Effector memory CD4-positive, alpha-beta T cell (primary cell): ENCODE results near the gene BBS9.
"Not testable (repeated sequence)": the region's sequence is repeated elsewhere in the genome, so short reads cannot be mapped to it uniquely, and the experiment has no call there.

Source experiments
- DNase-seq, 3 donors: peaks; one replicate each; pipeline ENCODE4 v3.0.0-alpha.2; 2020
- H3K27ac ChIP-seq: 2 replicates; pipeline ENCODE4 v1.7.0; 2013; ENCODE audit warnings: mild to moderate bottlenecking, low read length, moderate library complexity; ENCODE audit not compliant: insufficient read depth, poor library complexity, severe bottlenecking
- H3K27me3 ChIP-seq: replicated peaks from 2 replicates; pipeline ENCODE4 v1.7.0; 2013; ENCODE audit warnings: mild to moderate bottlenecking, low read length; ENCODE audit not compliant: insufficient read depth, control insufficient read depth, poor library complexity, severe bottlenecking
- H3K36me3 ChIP-seq: 2 replicates; pipeline ENCODE4 v1.7.0; 2013; ENCODE audit warnings: mild to moderate bottlenecking, low read length, moderate library complexity; ENCODE audit not compliant: control insufficient read depth, insufficient read depth
- H3K4me1 ChIP-seq: 2 replicates; pipeline ENCODE4 v1.7.0; 2013; ENCODE audit warnings: low read length, mild to moderate bottlenecking; ENCODE audit not compliant: control insufficient read depth, insufficient read depth, poor library complexity, severe bottlenecking
- H3K4me3 ChIP-seq: 2 replicates; pipeline ENCODE4 v1.7.0; 2013; ENCODE audit warnings: low read length, low read depth, mild to moderate bottlenecking; ENCODE audit not compliant: insufficient read depth, poor library complexity, severe bottlenecking
- H3K9me3 ChIP-seq: 2 replicates; pipeline ENCODE4 v1.7.0; 2013; ENCODE audit warnings: mild to moderate bottlenecking, low read length, moderate library complexity; ENCODE audit not compliant: control insufficient read depth

Gene BBS9

DNA sequence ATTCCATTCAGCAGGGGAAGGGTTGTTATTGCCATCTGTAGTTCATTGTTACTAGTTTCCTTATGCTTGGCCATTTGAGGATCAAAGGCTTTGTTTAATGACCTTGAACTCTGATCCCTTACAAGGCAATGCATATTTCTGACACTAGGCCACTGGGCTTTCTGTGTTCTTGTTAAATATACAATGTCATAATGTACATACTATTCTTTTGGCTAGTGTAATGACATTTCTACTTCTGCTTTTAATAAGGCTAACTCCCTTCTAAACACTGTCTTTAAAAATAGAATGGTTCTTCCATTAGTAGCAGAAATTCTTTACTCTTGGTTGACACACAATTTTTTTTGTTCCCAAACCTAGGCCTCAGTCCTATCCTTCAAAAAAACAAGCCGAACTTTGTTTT, 86.6 kb downstream of the BBS9 start:
- no peaks in the 10 kb centered on the region for H3K27me3 ChIP-seq
- H3K4me3 ChIP-seq, result no peak overlapping the region
- H3K36me3 ChIP-seq, result peaks cover 11% of the 10 kb centered on the region
- H3K9me3 ChIP-seq, result no peaks in the 10 kb centered on the region
- H3K27ac ChIP-seq, result no peak overlapping the region
- DNase-seq, result no peak
- no peaks in the 10 kb centered on the region for H3K4me1 ChIP-seq

DNA sequence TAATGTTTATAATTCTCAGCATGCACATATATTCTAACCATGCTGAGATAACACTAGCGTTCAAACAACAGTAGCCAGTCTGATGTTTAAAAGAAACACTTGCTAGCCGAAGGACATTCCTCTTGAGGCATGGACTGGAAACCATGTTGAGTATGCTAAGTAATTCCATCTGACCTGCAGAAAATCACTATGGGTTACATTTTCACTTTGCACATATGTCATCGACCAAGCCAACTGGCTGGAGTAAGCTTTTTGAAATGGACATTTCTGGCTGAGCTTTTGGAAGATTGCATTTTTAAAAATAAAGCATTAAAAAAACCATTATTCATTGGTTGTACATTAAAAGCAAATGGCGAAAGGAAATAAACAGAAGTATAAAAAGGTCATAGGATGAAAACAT, 88.2 kb downstream of the BBS9 start:
- Histone ChIP-seq H3K27ac (no peak overlapping the region), H3K9me3 (no peaks in the 10 kb centered on the region), H3K4me3 (no peak overlapping the region), H3K36me3 (peaks cover 4% of the 10 kb centered on the region), H3K27me3 (no peaks in the 10 kb centered on the region), H3K4me1 (no peaks in the 10 kb centered on the region)
- no peak for DNase-seq

DNA sequence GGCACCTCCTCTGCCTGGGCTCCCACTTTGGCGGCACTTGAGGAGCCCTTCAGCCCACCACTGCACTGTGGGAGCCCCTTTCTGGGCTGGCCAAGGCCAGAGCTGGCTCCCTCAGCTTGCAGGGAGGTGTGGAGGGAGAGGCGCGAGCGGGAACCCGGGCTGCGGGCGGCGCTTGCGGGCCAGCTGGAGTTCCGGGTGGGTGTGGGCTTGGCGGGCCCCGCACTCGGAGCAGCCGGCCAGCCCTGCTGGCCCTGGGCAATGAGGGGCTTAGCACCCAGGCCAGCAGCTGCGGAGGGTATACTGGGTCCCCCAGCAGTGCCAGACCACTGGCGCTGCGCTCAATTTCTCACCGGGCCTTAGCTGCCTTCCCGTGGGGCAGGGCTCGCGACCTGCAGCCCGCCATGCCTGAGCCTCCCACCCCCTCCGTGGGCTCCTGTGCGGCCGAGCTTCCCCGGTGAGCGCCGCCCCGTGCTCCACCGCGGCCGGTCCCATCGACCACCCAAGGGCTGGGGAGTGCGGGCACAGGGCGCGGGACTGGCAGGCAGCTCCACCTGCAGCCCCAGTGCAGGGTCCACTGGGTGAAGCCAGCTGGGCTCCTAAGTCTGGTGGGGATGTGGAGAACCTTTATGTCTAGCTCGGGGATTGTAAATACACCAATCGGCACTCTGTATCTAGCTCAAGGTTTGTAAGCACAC, 89.6 kb downstream of the BBS9 start:
- not testable (repeated sequence) for H3K27me3 ChIP-seq, H3K4me1 ChIP-seq, H3K9me3 ChIP-seq, H3K36me3 ChIP-seq, H3K4me3 ChIP-seq, DNase-seq, H3K27ac ChIP-seq

DNA sequence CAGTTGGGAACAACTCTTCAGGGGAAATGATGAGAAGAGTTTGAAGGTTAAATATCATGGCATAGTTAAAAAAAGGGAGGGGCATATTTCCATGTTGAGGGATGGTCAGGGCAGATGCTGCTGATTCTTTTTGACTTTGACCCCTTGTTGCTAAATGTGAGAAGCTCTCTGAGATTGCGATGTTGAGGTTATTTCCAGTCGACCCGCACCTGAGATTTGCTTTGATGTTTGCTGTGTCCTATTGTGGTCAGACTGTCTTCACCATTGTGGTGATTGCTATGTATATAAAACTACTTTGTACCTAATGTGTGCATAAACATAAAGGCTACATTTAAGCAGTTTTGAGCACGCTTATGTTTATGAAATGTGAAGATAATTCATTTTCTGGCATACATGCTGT, 90.9 kb downstream of the BBS9 start:
- Histone ChIP-seq H3K4me1 (no peaks in the 10 kb centered on the region), H3K4me3 (no peak overlapping the region), H3K9me3 (no peaks in the 10 kb centered on the region), H3K27ac (no peak overlapping the region), H3K36me3 (no peaks in the 10 kb centered on the region), H3K27me3 (no peaks in the 10 kb centered on the region)
- DNase-seq, result no peak

DNA sequence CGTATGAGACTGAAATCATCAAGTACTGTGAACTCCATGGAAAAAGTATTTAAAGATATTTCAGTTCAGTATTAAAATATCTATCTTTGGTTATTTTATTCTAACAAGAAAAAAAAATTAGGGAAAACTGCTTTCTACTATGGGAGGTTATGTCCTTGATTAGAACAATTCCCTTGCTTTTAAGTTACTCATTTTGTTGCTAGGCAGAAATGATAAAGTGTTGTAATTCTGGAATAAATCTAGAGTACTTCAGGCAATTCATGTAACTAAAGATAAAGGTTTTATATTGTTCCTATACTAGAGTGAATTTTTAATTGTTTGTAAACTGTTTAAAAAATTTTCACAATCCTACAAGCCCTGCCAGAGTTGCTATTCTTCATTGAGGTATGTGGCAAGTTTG, 92.0 kb downstream of the BBS9 start:
- Histone ChIP-seq H3K4me1 (no peaks in the 10 kb centered on the region), H3K27me3 (no peaks in the 10 kb centered on the region), H3K4me3 (no peak overlapping the region), H3K36me3 (no peaks in the 10 kb centered on the region), H3K9me3 (no peaks in the 10 kb centered on the region), H3K27ac (no peak overlapping the region)
- DNase-seq, result no peak

DNA sequence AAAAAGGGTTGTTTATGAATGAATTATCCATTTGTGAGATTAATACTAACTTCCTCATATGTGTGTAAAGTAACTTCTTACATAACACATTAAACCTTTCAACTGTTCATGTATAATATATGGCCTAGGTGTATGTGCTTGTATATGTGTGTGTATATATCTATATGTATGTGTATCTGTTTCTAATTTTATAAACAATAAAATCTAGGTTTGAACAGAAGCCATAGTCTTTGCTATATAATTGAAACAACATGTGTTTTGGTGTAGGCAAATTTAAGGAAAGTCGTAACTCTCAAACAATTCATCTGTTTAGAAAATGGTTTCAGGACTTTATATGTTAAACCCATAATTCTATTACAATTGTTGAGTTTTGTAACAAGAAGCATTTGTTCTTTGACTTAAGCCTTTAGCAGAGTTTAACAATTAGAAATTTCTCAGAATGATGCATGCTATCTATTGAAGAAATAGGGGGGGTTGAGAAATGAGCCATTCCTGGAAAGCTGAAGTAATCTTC, 103.3 kb downstream of the BBS9 start:
- H3K4me3 ChIP-seq, result no peak overlapping the region
- no peaks in the 10 kb centered on the region for H3K36me3 ChIP-seq
- no peaks in the 10 kb centered on the region for H3K27me3 ChIP-seq
- H3K27ac ChIP-seq, result no peak overlapping the region
- no peak for DNase-seq
- H3K4me1 ChIP-seq, result no peaks in the 10 kb centered on the region
- no peaks in the 10 kb centered on the region for H3K9me3 ChIP-seq

DNA sequence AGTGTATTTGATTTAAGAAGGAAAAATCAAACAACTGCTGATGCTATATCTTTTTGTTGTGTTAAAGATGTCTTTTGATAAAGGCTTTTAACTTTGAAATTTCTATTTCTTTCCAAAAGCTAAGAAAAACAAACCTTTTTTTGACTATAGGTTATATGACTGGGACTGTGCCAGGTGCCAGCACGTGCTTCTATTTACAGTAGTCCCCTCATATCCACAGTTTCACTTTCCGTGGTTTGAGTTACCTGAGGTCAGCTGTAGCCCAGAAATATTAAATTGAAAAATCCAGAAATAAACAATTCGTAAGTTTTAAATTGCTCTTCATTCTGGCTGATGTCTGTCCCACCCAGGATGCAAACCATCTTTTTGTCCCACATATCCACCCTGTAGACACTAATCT, 104.3 kb downstream of the BBS9 start:
- Histone ChIP-seq H3K4me1 (no peaks in the 10 kb centered on the region), H3K27ac (no peak overlapping the region), H3K27me3 (no peaks in the 10 kb centered on the region), H3K4me3 (no peak overlapping the region), H3K36me3 (no peaks in the 10 kb centered on the region), H3K9me3 (no peaks in the 10 kb centered on the region)
- no peak for DNase-seq

DNA sequence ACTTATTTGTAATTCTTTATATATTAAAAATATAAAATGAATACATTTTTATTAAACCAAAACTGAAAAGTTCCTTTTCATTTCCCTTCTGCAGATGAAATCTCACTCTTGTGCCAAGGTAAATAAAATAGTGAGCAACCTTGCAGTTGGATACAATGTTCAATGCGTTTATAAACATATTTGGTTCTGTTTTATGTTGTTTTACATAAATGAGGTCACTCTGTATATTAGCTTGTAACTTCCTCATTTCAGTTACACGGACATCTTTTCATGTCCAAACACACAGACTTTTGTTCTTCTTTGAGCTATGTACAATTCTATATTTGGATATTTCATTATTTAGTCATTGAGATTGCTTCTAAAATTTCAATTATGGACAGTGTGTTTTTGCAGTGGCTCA, 107.7 kb downstream of the BBS9 start:
- Histone ChIP-seq H3K9me3 (no peaks in the 10 kb centered on the region), H3K4me1 (no peaks in the 10 kb centered on the region), H3K36me3 (no peaks in the 10 kb centered on the region), H3K27ac (no peak overlapping the region), H3K4me3 (no peak overlapping the region), H3K27me3 (no peaks in the 10 kb centered on the region)
- DNase-seq, result no peak

DNA sequence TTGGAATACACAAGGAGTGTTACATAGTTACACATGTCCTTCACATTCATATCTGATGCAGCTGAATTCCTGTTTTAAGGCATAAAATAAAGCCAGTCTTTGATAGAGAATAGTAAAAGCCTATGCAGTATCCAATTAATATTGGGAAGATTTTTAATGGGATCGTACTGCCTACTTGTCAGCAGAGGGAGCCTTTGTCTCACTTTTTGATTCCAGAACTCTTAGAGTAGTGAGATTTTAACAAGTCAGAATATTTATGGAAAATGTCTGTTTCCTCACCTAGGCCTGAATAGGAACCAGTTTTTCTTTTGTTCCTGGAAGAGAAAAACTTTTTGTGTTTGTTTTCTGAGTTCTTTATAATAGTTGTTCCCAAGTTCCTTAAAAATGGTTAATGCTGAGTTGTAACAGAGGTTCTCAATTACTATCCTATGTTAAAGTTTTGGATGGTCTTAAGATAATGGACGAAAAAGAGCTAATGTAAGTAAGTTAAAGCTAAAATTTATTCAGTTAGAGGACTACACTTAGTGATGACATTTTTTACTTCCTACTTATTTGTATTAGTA, 114.0 kb downstream of the BBS9 start:
- H3K27ac ChIP-seq, result no peak overlapping the region
- no peak for DNase-seq
- H3K9me3 ChIP-seq, result no peaks in the 10 kb centered on the region

DNA sequence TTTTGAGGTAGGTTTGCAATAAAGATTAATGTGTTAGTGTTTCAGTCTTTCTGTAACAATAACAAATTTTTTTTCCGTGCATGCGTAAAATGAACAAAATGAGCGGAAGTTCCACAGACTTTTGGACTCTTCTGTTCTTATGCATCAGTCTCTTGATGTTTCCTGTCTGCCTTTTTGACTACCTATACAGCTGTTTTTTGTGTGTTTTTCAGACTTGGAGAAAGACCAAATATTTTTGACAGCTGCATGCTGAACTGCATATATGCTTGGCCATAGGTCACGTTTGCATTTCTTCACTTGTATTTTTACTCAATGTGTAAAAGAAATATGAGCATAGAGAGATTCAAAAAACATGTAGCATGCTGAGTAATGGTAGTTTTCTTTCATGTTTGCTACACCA, 119.3 kb downstream of the BBS9 start:
- H3K36me3 ChIP-seq, result no peaks in the 10 kb centered on the region
- no peak for DNase-seq
- no peaks in the 10 kb centered on the region for H3K4me1 ChIP-seq
- H3K27me3 ChIP-seq, result no peaks in the 10 kb centered on the region
- H3K4me3 ChIP-seq, result no peak overlapping the region
- no peak overlapping the region for H3K27ac ChIP-seq
- H3K9me3 ChIP-seq, result no peaks in the 10 kb centered on the region

More for the DNA sequence above, 114.0 kb downstream of the BBS9 start:
- no peak overlapping the region for H3K4me3 ChIP-seq
- H3K4me1 ChIP-seq, result no peaks in the 10 kb centered on the region
- H3K27me3 ChIP-seq, result no peaks in the 10 kb centered on the region
- no peaks in the 10 kb centered on the region for H3K36me3 ChIP-seq
